ENCODE data around the gene UPK2.

UPK2 gene

DNA sequence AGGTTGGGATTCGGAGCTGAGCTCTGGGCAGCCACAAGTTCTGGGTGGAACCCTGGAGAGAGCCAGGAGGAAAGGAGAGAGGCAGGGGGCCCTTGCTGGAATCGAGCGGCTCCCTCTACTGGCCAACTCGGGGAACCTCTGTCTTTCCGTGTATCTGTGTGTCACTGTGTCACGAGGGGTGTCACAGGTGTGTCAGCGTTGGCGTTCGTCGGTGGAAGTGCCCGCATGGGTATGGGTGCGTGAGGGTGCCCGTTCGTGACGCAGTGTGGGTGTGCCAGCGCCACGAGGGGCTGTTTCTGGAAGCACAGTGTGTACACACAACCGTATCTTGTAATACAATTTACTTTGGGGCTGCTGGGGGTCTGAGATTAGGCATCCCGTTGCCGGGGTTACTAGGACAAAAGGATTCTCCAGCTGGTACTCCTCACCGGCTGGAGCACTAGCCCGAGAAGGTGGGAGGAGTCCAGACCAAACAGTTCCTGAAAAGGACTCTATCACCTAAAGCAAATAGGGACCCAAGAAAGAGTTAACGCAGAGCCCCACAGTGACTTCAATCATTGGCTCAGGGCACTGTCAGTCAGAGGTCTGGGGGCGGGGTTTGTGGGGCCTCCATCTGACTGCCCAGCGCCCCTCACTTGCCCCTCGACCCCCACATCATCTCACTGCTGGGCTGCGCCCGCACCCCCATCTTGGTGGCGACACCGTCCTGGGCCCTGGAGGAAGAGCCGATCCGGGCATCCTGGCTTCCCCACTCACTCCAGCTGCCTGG lies 27.8 kb upstream of the UPK2 start:
- H3K27ac ChIP-seq, result peak overlapping the region; percentile 62 to 92 (median 85)
- no peak for TF ChIP-seq Cebpa-rat (IDR thresholded peaks at IDR 0.05)
- peaks cover 44 to 65% (median 59%) of the 10 kb centered on the region in 10 experiments for H3K4me1 ChIP-seq
- no peaks in the 10 kb centered on the region for H3K9me3 ChIP-seq (replicated peaks in 1 of 11)
- H3K4me2 ChIP-seq, result peak overlapping the region; percentile 95 to 100 (median 99)
- peak overlapping the region; percentile 74 to 95 (median 81) for H3K9ac ChIP-seq
- peaks cover 3 to 20% (median 13%) of the 10 kb centered on the region in 11 experiments; a peak in 18 of 22 replicates for H4K20me1 ChIP-seq
- H3K27me3 ChIP-seq, result no peaks in the 10 kb centered on the region
- H3K4me3 ChIP-seq, result peak overlapping the region; percentile 66 to 81 (median 77)
- no peaks in the 10 kb centered on the region for H3K36me3 ChIP-seq

- H3K9me3 ChIP-seq (replicated peaks in 1 of 11), result no peaks in the 10 kb centered on the region
- TF ChIP-seq Cebpa-rat (IDR thresholded peaks at IDR 0.05), result no peak
- H3K27ac ChIP-seq, result peak overlapping the region; percentile 62 to 92 (median 85)
- no peaks in the 10 kb centered on the region for H3K27me3 ChIP-seq
- peak overlapping the region; percentile 66 to 81 (median 77) for H3K4me3 ChIP-seq
- no peaks in the 10 kb centered on the region for H3K36me3 ChIP-seq
- peaks cover 0 to 13% (median 6%) of the 10 kb centered on the region in 11 experiments; a peak in 15 of 22 replicates for H4K20me1 ChIP-seq
- peak overlapping the region; percentile 95 to 100 (median 99) for H3K4me2 ChIP-seq
- H3K4me1 ChIP-seq, result peaks cover 36 to 63% (median 55%) of the 10 kb centered on the region in 10 experiments
- H3K9ac ChIP-seq, result peak overlapping the region; percentile 74 to 95 (median 81)
Observed at GRCh38 chr11:118928870-118929500, 27.1 kb upstream of the UPK2 start.

DNA sequence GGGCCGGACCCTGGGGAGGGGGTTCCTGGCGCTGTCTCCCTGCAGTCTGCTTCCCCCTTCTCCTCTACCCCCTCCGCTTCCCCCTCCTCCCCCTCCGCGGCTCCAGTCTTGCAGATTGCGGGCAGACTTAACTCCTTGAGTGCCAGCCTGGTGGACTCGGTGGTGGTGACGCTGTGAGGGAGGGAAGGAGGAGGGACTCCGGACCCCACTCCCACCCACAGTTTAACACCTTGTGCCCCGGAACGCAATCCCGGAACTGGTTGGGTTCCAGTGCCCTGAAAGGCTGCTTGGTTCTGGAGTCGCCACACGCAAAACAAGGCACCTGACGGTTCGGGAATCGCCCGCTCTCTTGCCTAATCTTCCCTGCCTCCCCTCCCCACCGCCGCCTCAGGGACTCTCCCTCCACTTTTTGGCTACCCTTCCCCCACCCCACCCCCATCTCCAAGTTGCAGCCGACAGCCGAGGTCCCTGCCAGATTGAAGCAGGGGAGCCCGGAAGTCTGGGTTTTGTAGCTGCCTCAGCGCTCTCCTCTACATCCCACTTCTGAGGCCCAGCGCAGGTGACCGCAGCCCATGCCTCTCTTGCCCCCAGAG lies 26.5 kb upstream of the UPK2 start:
- peak overlapping the region; percentile 95 to 100 (median 98) for H3K4me2 ChIP-seq

GRCh38 chr11:118930094-118930712 lies 25.9 kb upstream of the UPK2 start:
- Histone ChIP-seq H4K20me1 (peaks cover 0 to 1% (median 0%) of the 10 kb centered on the region in 11 experiments; a peak in 2 of 22 replicates), H3K27me3 (no peaks in the 10 kb centered on the region), H3K27ac (peak overlapping the region; percentile 56 to 92 (median 85); a peak in 21 of 22 replicates), H3K9me3 (replicated peaks in 1 of 11) (no peaks in the 10 kb centered on the region), H3K4me2 (peak overlapping the region; percentile 95 to 100 (median 98)), H3K4me1 (peaks cover 34 to 74% (median 65%) of the 10 kb centered on the region in 10 experiments), H3K4me3 (peak overlapping the region; percentile 66 to 81 (median 77)), H3K9ac (peak overlapping the region; percentile 76 to 95 (median 81)), H3K36me3 (no peaks in the 10 kb centered on the region)
- no peak for TF ChIP-seq Cebpa-rat (IDR thresholded peaks at IDR 0.05)

More for the DNA sequence above, 26.5 kb upstream of the UPK2 start:
- no peaks in the 10 kb centered on the region for H3K9me3 ChIP-seq (replicated peaks in 1 of 11)
- H3K27me3 ChIP-seq, result no peaks in the 10 kb centered on the region
- H3K27ac ChIP-seq, result peak overlapping the region; percentile 56 to 92 (median 85); a peak in 21 of 22 replicates
- H3K4me3 ChIP-seq, result peak overlapping the region; percentile 66 to 81 (median 77)
- peaks cover 34 to 68% (median 59%) of the 10 kb centered on the region in 10 experiments for H3K4me1 ChIP-seq
- peak in 5 of 11 experiments; percentile 49 to 80 (median 66); a peak in 9 of 22 replicates for TF ChIP-seq Cebpa-rat (IDR thresholded peaks at IDR 0.05)
- H3K9ac ChIP-seq, result peak overlapping the region; percentile 76 to 95 (median 81)
- no peaks in the 10 kb centered on the region for H3K36me3 ChIP-seq
- H4K20me1 ChIP-seq, result peaks cover 0 to 7% (median under 1%) of the 10 kb centered on the region in 11 experiments; a peak in 6 of 22 replicates

GRCh38 chr11:118931571-118931970 lies 24.5 kb upstream of the UPK2 start:
- H3K27ac ChIP-seq, result no peak overlapping the region; a peak in 1 of 22 replicates
- H4K20me1 ChIP-seq, result no peaks in the 10 kb centered on the region
- no peaks in the 10 kb centered on the region for H3K36me3 ChIP-seq
- H3K4me1 ChIP-seq, result peaks cover 32 to 78% (median 68%) of the 10 kb centered on the region in 10 experiments
- no peak overlapping the region for H3K4me3 ChIP-seq
- no peaks in the 10 kb centered on the region for H3K27me3 ChIP-seq
- no peak overlapping the region for H3K9ac ChIP-seq
- peak overlapping the region; percentile 8 to 100 (median 98); a peak in 18 of 22 replicates for H3K4me2 ChIP-seq
- TF ChIP-seq Cebpa-rat (IDR thresholded peaks at IDR 0.05), result no peak
- no peaks in the 10 kb centered on the region for H3K9me3 ChIP-seq (replicated peaks in 1 of 11)

GRCh38 chr11:118933486-118933885 lies 22.6 kb upstream of the UPK2 start:
- Histone ChIP-seq H3K27me3 (no peaks in the 10 kb centered on the region), H3K9ac (no peak overlapping the region), H3K9me3 (replicated peaks in 1 of 11) (no peaks in the 10 kb centered on the region), H3K4me3 (no peak overlapping the region), H3K4me2 (peak overlapping the region in 4 of 11 experiments; percentile 1 to 60 (median 17); a peak in 1 of 22 replicates), H3K4me1 (peaks cover 19 to 60% (median 49%) of the 10 kb centered on the region in 10 experiments), H3K36me3 (no peaks in the 10 kb centered on the region), H3K27ac (no peak overlapping the region), H4K20me1 (no peaks in the 10 kb centered on the region)
- no peak for TF ChIP-seq Cebpa-rat (IDR thresholded peaks at IDR 0.05)

GRCh38 chr11:118935376-118935775 lies 20.7 kb upstream of the UPK2 start:
- Histone ChIP-seq H3K4me2 (peak overlapping the region in 10 of 11 experiments; percentile 3 to 67 (median 55); a peak in 18 of 22 replicates), H3K36me3 (no peaks in the 10 kb centered on the region), H3K27me3 (no peaks in the 10 kb centered on the region), H3K9ac (peak overlapping the region in 1 of 11 experiments; percentile 26; a peak in 1 of 22 replicates), H3K9me3 (replicated peaks in 1 of 11) (no peaks in the 10 kb centered on the region), H3K4me3 (no peak overlapping the region), H3K27ac (0 out of 22 replicates have a peak overlapping the region, but pooled peaks of 2 of the 11 experiments have one; percentile 2 to 12), H3K4me1 (peaks cover 26 to 71% (median 60%) of the 10 kb centered on the region in 10 experiments), H4K20me1 (no peaks in the 10 kb centered on the region)
- TF ChIP-seq Cebpa-rat (IDR thresholded peaks at IDR 0.05), result no peak

Data from BLaER1 treated with 17β-estradiol and CSF1 and Interleukin-3, amounts not matched to agents 10 nM and 100 nM (cell line).